Tibial artery (tissue), 4 donors: ENCODE data around the gene CEP72.

ENCODE experiments used
- DNase-seq, 2 donors: peaks; one replicate each; pipeline ENCODE4 v3.0.0-alpha.2; 2019
- H3K27ac ChIP-seq, 2 donors: fragments of 200-600 bp; sonication (generic) in 1 of 2; 1 replicate in 1 of 2; 2 replicates in 1 of 2; pipeline ENCODE4 v1.5.1; 2018 to 2019; ENCODE audit warnings: mild to moderate bottlenecking in 1 of 2
- H3K27me3 ChIP-seq, 2 donors: fragments of 200-600 bp; sonication (generic) in 1 of 2; one replicate each; pipeline versions ENCODE4 v1.5.1 to v1.6.0; 2016 to 2019
- H3K36me3 ChIP-seq, 3 donors: fragments of 200-600 bp; sonication (generic) in 2 of 3; one replicate each; pipeline ENCODE4 v1.5.1; 2016 to 2019; ENCODE audit warnings: mild to moderate bottlenecking in 2 of 3
- H3K4me1 ChIP-seq, 4 donors: fragments of 200-600 bp; sonication (generic) in 2 of 4; 1 replicate in 3 of 4; 2 replicates in 1 of 4; pipeline ENCODE4 v1.5.1; 2016 to 2019
- H3K4me3 ChIP-seq, 2 donors: fragments of 200-600 bp; sonication (generic) in 1 of 2; 1 replicate in 1 of 2; 2 replicates in 1 of 2; pipeline ENCODE4 v1.5.1; 2018 to 2019; ENCODE audit warnings: mild to moderate bottlenecking in 2 of 2
- H3K9me3 ChIP-seq, 3 donors: fragments of 200-600 bp; sonication (generic) in 1 of 3; one replicate each; pipeline ENCODE4 v1.5.1; 2016 to 2019
- CTCF ChIP-seq, 2 experiments: fragments of 200-600 bp in 1 of 2; fragments of 450-650 bp in 1 of 2; IDR thresholded peaks; one replicate each; pipeline ENCODE4 v1.5.1; 2017 to 2019; ENCODE audit warnings: antibody characterized with exemption in 2 of 2, mild to moderate bottlenecking in 1 of 2, moderate library complexity in 1 of 2
- intact Hi-C: fragments of 100-400 bp; cut with DNase I; formaldehyde crosslinking; loops from one replicate; pipeline ENCODE4 v1.15.0; 2023; ENCODE audit warnings: low total_unique reads

The CEP72 gene

GRCh38 chr5:592158-592557 lies 20.0 kb upstream of the CEP72 start:
- H3K27ac ChIP-seq, result no peak overlapping the region
- H3K4me3 ChIP-seq, result no peak overlapping the region
- peaks cover 0 to 22% of the 10 kb centered on the region in 2 donors for H3K27me3 ChIP-seq
- intact Hi-C loops, result no loop called here
- H3K36me3 ChIP-seq, result no peaks in the 10 kb centered on the region
- H3K4me1 ChIP-seq, result no peaks in the 10 kb centered on the region
- TF ChIP-seq CTCF (IDR thresholded peaks at IDR 0.05), result no peak
- H3K9me3 ChIP-seq, result no peaks in the 10 kb centered on the region
- peak in 1 of 2 donors; percentile 42 for DNase-seq

GRCh38 chr5:593511-593910 lies 18.6 kb upstream of the CEP72 start:
- no peaks in the 10 kb centered on the region for H3K36me3 ChIP-seq
- intact Hi-C loops, result no loop called here
- no peaks in the 10 kb centered on the region for H3K4me1 ChIP-seq
- H3K27ac ChIP-seq, result no peak overlapping the region
- peak; percentile 10 to 40 for DNase-seq
- no peak for TF ChIP-seq CTCF (IDR thresholded peaks at IDR 0.05)
- no peak overlapping the region for H3K4me3 ChIP-seq
- H3K9me3 ChIP-seq, result no peaks in the 10 kb centered on the region
- peaks cover 0 to 27% of the 10 kb centered on the region in 2 donors for H3K27me3 ChIP-seq

- Histone ChIP-seq H3K9me3 (no peaks in the 10 kb centered on the region), H3K27me3 (peaks cover 0 to 27% of the 10 kb centered on the region in 2 donors), H3K4me1 (no peaks in the 10 kb centered on the region), H3K27ac (no peak overlapping the region), H3K36me3 (no peaks in the 10 kb centered on the region), H3K4me3 (no peak overlapping the region)
- TF ChIP-seq CTCF (IDR thresholded peaks at IDR 0.05), result no peak
- intact Hi-C loops, result no loop called here
- no peak for DNase-seq
These were observed 17.8 kb upstream of the CEP72 start for GRCh38 chr5:594226-594860.

GRCh38 chr5:595285-595875 lies 16.8 kb upstream of the CEP72 start:
- no peak overlapping the region for H3K27ac ChIP-seq
- H3K36me3 ChIP-seq, result no peaks in the 10 kb centered on the region
- no peaks in the 10 kb centered on the region for H3K4me1 ChIP-seq
- H3K4me3 ChIP-seq, result no peak overlapping the region
- TF ChIP-seq CTCF (IDR thresholded peaks at IDR 0.05), result no peak
- H3K9me3 ChIP-seq, result no peaks in the 10 kb centered on the region
- peaks cover 0 to 27% of the 10 kb centered on the region in 2 donors for H3K27me3 ChIP-seq
- intact Hi-C loops, result no loop called here
- no peak for DNase-seq

GRCh38 chr5:597871-598563 lies 14.1 kb upstream of the CEP72 start:
- Histone ChIP-seq H3K4me3 (no peak overlapping the region), H3K27me3 (peaks cover 0 to 39% of the 10 kb centered on the region in 2 donors), H3K27ac (no peak overlapping the region), H3K4me1 (no peaks in the 10 kb centered on the region), H3K9me3 (no peaks in the 10 kb centered on the region), H3K36me3 (no peaks in the 10 kb centered on the region)
- TF ChIP-seq CTCF (IDR thresholded peaks at IDR 0.05), result no peak
- no peak for DNase-seq
- intact Hi-C loops, result no loop called here
